Esophagus squamous epithelium (tissue), 5 donors: ENCODE data around the gene TXNRD1. TPM values are rescaled to one million over a fixed set of nuclear protein-coding genes. Genes with fewer than 3 reads are reported as not detected.
"Not testable (repeated sequence)": the region's sequence is repeated elsewhere in the genome, so short reads cannot be mapped to it uniquely, and the experiment has no call there.

Source experiments
- DNase-seq: peaks from one replicate; lab custom pipeline; 2025; lab: John Stamatoyannopoulos, UW
- H3K27ac ChIP-seq, 4 donors: fragments of 200-600 bp; sonication (generic); one replicate each; pipeline ENCODE4 v1.5.1; 2016 to 2019; ENCODE audit warnings: mild to moderate bottlenecking in 1 of 4
- H3K27me3 ChIP-seq, 4 donors: fragments of 200-600 bp; sonication (generic); 1 replicate in 3 of 4; 2 replicates in 1 of 4; pipeline versions ENCODE4 v1.5.1 to v1.6.0; 2017 to 2021; ENCODE audit warnings: antibody characterized with exemption in 1 of 4
- H3K36me3 ChIP-seq, 3 donors: fragments of 200-600 bp; sonication (generic); one replicate each; pipeline ENCODE4 v1.5.1; 2016 to 2019
- H3K4me1 ChIP-seq, 3 donors: fragments of 200-600 bp; sonication (generic); one replicate each; pipeline ENCODE4 v1.5.1; 2017 to 2019
- H3K4me3 ChIP-seq, 4 donors: fragments of 200-600 bp; sonication (generic); 1 replicate in 3 of 4; 2 replicates in 1 of 4; pipeline ENCODE4 v1.5.1; 2016 to 2019; ENCODE audit warnings: mild to moderate bottlenecking in 2 of 4, moderate library complexity in 1 of 4
- H3K9me3 ChIP-seq, 3 donors: fragments of 200-600 bp; sonication (generic); one replicate each; pipeline ENCODE4 v1.5.1; 2016 to 2019
- POLR2A ChIP-seq, 4 donors: fragments of 450-650 bp; IDR thresholded peaks; one replicate each; pipeline ENCODE4 v1.6.1; 2017; ENCODE audit warnings: antibody characterized with exemption in 4 of 4, mild to moderate bottlenecking in 4 of 4, moderate library complexity in 3 of 4
- WGBS, 2 donors: methylation state at CpG; one replicate each; pipeline ENCODE4 v1.1.5; 2018; 5-methylcytosine and 5-hydroxymethylcytosine counted together
- intact Hi-C: fragments of 100-400 bp; cut with DNase I; formaldehyde crosslinking; loops from one replicate; pipeline ENCODE4 v1.15.0; 2022
- total RNA-seq, 4 donors: library from RNA; depleted of rRNA; stranded (reverse); fragments of >200 nt; gene quantifications; one replicate each; pipeline ENCODE4 v1.1.0, GENCODE V29; 2016
- TF ChIP-seq, protein P1 (sequence below), 6 experiments: fragments of 450-650 bp in 4 of 6; fragments of 200-600 bp in 2 of 6; sonication (generic) in 2 of 6; IDR thresholded peaks; one replicate each; pipeline ENCODE4 v1.5.1; 2016 to 2019; ENCODE audit warnings: antibody characterized with exemption in 6 of 6, mild to moderate bottlenecking in 4 of 6, moderate library complexity in 4 of 6
- donor health status: DM: yes; HTN: yes; CAD: no.

TXNRD1 gene
- total RNA-seq, 4 donors from 2014 or later, result 40.6 to 125 (median 82.0) TPM

- 64 to 83% methylated on average over 1 of the region's 1 CpG for WGBS, 2 donors
- H3K9me3 ChIP-seq, result no peaks in the 10 kb centered on the region
- no peaks in the 10 kb centered on the region for H3K27me3 ChIP-seq
- intact Hi-C loops, result no loop called here
- TF ChIP-seq POLR2A (IDR thresholded peaks at IDR 0.05), result no peak
- TF ChIP-seq, protein P1, sequence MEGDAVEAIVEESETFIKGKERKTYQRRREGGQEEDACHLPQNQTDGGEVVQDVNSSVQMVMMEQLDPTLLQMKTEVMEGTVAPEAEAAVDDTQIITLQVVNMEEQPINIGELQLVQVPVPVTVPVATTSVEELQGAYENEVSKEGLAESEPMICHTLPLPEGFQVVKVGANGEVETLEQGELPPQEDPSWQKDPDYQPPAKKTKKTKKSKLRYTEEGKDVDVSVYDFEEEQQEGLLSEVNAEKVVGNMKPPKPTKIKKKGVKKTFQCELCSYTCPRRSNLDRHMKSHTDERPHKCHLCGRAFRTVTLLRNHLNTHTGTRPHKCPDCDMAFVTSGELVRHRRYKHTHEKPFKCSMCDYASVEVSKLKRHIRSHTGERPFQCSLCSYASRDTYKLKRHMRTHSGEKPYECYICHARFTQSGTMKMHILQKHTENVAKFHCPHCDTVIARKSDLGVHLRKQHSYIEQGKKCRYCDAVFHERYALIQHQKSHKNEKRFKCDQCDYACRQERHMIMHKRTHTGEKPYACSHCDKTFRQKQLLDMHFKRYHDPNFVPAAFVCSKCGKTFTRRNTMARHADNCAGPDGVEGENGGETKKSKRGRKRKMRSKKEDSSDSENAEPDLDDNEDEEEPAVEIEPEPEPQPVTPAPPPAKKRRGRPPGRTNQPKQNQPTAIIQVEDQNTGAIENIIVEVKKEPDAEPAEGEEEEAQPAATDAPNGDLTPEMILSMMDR (IDR thresholded peaks at IDR 0.05), result no peak
- no peak for DNase-seq
- H3K36me3 ChIP-seq, result peaks cover 10 to 91% (median 47%) of the 10 kb centered on the region in 3 donors
- H3K4me3 ChIP-seq, result no peak overlapping the region
- no peaks in the 10 kb centered on the region for H3K4me1 ChIP-seq
- no peak overlapping the region for H3K27ac ChIP-seq
These were observed 104.5 kb downstream of the TXNRD1 start for GRCh38 chr12:104319918-104320626.

DNA sequence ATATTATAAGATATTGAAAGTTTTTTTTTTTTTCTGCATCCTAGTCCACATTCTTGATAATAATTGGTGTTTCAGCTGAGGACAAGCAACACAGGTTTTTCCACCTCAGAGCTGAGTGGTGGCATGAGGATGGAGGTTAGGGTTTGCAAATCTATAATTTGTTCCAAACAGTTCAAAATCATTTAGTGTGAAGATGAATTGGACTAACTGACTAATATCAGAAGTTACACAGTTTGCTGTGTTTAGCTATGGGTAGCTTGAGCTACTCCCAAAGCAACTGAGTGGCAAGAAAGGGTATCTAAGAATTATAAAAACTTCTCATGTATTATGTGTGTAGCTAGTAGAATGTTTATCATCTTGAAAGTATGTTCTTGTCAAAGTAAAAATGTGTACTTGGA, 105.0 kb downstream of the TXNRD1 start:
- no peak for DNase-seq
- H3K36me3 ChIP-seq, result peaks cover 10 to 91% (median 47%) of the 10 kb centered on the region in 3 donors

DNA sequence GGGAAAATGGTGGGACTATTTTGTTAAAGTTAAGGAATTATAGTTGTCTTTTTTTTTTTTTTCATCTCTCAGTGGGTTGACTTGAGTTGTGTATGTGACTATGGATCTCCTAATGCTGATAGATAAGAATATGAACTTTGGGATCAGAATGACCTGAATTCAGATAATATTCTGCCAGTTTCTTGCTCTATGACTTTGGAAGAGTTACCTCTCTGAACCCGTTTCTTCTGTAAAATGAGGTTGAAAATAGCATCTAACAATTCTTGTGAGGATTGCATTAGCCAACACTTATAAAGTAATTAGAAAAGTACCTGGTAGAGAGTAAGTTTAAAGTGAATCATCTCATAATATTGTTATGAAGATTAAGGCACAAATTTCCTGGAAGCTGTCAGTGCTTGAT, 106.4 kb downstream of the TXNRD1 start:
- TF ChIP-seq POLR2A (IDR thresholded peaks at IDR 0.05), result no peak
- Histone ChIP-seq H3K36me3 (peaks cover 10 to 91% (median 53%) of the 10 kb centered on the region in 3 donors), H3K27ac (no peak overlapping the region), H3K4me1 (no peaks in the 10 kb centered on the region), H3K27me3 (no peaks in the 10 kb centered on the region), H3K9me3 (no peaks in the 10 kb centered on the region), H3K4me3 (no peak overlapping the region)
- WGBS, 2 donors, result 93 to 95% methylated on average over 1 of the region's 1 CpG
- no peak for DNase-seq
- intact Hi-C loops, result no loop called here

More for the DNA sequence above, 105.0 kb downstream of the TXNRD1 start:
- Histone ChIP-seq H3K27ac (no peak overlapping the region), H3K4me1 (no peaks in the 10 kb centered on the region), H3K27me3 (no peaks in the 10 kb centered on the region), H3K4me3 (no peak overlapping the region), H3K9me3 (no peaks in the 10 kb centered on the region)
- intact Hi-C loops, result no loop called here
- no peak for TF ChIP-seq POLR2A (IDR thresholded peaks at IDR 0.05)

GRCh38 chr12:104322533-104322932, 107.0 kb downstream of the TXNRD1 start:
- H3K27me3 ChIP-seq, H3K4me3 ChIP-seq, H3K27ac ChIP-seq, H3K9me3 ChIP-seq, DNase-seq, intact Hi-C loops, H3K4me1 ChIP-seq: not testable (repeated sequence)
- H3K36me3 ChIP-seq, result peaks cover 10 to 91% (median 57%) of the 10 kb centered on the region in 3 donors
- 96 to 100% methylated on average over 1 to 2 of the region's 2 CpGs for WGBS, 2 donors

DNA sequence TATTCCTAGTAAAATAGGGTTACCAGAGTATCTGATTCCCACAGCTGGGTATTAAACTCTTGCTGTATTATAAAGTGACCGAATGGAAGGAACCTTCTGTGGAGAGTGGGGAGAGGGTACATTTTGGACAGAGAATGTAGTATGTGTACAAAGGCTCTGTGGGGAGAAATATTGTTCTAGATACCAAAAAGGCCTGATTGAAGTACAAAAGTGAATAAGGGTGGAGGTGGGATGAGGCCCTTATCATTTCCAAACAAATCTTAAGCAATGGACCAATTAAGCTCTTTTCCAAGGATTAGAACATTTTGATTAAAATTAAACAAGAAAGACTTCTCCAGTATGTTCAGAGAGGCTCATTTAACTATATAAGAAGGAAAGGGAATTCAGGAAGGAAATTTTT, 108.3 kb downstream of the TXNRD1 start:
- 85 to 100% methylated on average over 1 of the region's 1 CpG for WGBS, 2 donors
- H3K36me3 ChIP-seq, result peaks cover 10 to 91% (median 54%) of the 10 kb centered on the region in 3 donors
- no peaks in the 10 kb centered on the region for H3K4me1 ChIP-seq
- no peak overlapping the region for H3K4me3 ChIP-seq
- no peaks in the 10 kb centered on the region for H3K9me3 ChIP-seq
- intact Hi-C loops, result no loop called here
- no peaks in the 10 kb centered on the region for H3K27me3 ChIP-seq
- TF ChIP-seq POLR2A (IDR thresholded peaks at IDR 0.05), result no peak
- TF ChIP-seq, protein P1 (IDR thresholded peaks at IDR 0.05), result no peak
- DNase-seq, result no peak
- no peak overlapping the region for H3K27ac ChIP-seq

- H3K27ac ChIP-seq, H3K4me1 ChIP-seq, H3K4me3 ChIP-seq, H3K27me3 ChIP-seq, DNase-seq, intact Hi-C loops, H3K9me3 ChIP-seq: not testable (repeated sequence)
- peaks cover 0 to 92% (median 30%) of the 10 kb centered on the region in 3 donors for H3K36me3 ChIP-seq
- WGBS, 2 donors, result 92 to 96% methylated on average over 6 of the region's 6 CpGs
These were observed 112.7 kb downstream of the TXNRD1 start for GRCh38 chr12:104328278-104328677.

- DNase-seq, result no peak
- H3K36me3 ChIP-seq, result peaks cover 0 to 96% (median 32%) of the 10 kb centered on the region in 3 donors
- no peaks in the 10 kb centered on the region for H3K4me1 ChIP-seq
- 88 to 93% methylated on average over 1 of the region's 1 CpG for WGBS, 2 donors
- TF ChIP-seq, protein P1 (IDR thresholded peaks at IDR 0.05), result no peak
- TF ChIP-seq POLR2A (IDR thresholded peaks at IDR 0.05), result no peak
- H3K27me3 ChIP-seq, result no peaks in the 10 kb centered on the region
- intact Hi-C loops, result no loop called here
- H3K4me3 ChIP-seq, result no peak overlapping the region
- no peaks in the 10 kb centered on the region for H3K9me3 ChIP-seq
- no peak overlapping the region for H3K27ac ChIP-seq
These were observed 113.2 kb downstream of the TXNRD1 start for GRCh38 chr12:104328790-104329189.
